HG03175 (cell line): Measurements from ENCODE around the gene ABR.

Experiments used
- ATAC-seq: cut with Tn5 transposase; IDR thresholded peaks from one replicate; pipeline ENCODE4 v1.9.1; 2021; ENCODE audit warnings: mild to moderate bottlenecking, moderate library complexity; ENCODE audit not compliant: unreplicated experiment

The ABR gene

DNA sequence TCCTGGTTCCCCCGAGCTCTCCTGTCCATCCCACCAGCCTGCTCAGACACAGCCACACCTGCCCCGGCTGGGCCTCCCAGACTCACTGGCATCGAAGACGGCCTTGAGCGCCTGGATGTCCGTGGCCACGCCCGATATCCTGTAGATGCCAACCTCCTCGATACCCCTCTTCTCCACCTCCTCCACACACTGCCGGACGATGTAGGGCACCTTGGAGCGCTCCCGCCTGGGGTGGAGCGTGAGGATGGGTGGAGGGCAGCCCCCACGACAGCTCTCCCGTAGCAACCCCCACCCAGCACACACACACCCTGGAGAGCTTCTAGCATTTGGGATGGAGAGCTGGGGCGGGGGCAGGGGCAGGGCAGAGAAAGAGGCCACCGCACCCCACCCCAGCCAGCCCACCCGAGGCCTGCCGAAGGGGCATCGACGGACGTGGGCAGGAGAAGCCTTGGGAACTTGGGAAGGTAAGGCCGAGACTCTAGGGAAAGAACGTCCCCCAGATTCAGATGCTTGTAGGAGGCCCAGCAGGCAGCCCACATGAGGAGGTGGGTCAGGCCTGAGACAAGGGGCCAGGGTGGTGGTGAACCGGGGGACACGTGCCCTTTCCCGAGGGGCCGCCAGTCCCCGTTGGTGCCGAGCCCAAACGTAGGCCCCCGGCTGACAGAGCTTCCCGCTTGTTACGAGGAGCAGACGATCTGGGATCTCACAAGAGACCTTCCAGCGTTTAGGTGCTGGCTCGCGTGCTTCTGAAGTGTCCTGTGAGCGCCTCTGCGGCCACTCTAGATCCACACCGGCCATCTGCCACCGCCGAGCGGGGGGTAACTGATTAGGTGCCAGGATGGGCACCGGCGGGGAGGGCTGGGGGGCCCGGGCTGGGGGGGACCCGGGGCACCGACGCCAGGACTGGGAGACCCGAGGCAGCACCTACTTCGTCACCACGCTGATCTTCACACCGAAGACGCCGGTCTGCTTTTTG is 167.7 kb downstream of the ABR start:
- ATAC-seq: no peak

DNA sequence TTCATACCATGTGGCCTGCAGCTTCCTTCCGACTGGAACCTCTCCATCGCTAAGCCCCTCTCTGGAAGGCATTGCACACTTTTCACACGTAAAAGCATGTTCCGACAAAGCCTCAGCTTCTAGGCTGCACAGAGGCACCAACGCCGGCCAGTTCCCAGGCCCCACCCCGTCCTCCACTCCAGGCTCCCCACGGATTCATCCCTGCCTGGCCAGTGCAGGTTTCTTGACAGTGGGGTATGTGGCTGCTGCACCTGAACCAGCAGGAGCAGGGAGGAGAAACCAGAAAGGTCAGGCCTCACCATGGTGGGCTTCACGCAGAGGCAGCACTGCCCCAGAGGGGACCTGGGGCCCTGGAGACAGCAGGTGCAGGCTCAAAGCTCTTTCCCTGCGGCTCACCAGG is 168.6 kb downstream of the ABR start:
- no peak for ATAC-seq

DNA sequence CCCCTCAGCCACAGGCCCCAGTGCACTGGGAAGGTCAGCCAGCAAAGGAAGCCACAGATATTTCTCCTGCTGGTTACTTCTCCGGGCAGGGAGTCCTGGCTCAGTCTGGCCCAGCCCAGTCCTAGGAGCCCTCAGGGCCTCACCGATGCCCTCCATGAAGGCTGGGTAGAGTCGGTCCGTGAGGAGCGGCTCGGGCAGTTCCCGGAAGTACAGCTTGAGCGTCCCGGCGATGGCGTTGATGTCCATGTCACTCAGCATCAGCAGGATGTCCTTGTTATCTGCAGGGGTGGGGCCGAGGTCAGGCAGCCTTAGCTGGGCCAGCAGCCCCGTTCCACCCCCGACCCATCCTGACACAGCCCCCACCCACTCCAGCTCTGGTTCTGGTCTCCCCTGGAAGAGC is 169.2 kb downstream of the ABR start:
- no peak for ATAC-seq

GRCh38 chr17:1010086-1010450 is 169.7 kb downstream of the ABR start:
- no peak for ATAC-seq

- no peak for ATAC-seq
These were observed 170.3 kb downstream of the ABR start for GRCh38 chr17:1009229-1010085.

DNA sequence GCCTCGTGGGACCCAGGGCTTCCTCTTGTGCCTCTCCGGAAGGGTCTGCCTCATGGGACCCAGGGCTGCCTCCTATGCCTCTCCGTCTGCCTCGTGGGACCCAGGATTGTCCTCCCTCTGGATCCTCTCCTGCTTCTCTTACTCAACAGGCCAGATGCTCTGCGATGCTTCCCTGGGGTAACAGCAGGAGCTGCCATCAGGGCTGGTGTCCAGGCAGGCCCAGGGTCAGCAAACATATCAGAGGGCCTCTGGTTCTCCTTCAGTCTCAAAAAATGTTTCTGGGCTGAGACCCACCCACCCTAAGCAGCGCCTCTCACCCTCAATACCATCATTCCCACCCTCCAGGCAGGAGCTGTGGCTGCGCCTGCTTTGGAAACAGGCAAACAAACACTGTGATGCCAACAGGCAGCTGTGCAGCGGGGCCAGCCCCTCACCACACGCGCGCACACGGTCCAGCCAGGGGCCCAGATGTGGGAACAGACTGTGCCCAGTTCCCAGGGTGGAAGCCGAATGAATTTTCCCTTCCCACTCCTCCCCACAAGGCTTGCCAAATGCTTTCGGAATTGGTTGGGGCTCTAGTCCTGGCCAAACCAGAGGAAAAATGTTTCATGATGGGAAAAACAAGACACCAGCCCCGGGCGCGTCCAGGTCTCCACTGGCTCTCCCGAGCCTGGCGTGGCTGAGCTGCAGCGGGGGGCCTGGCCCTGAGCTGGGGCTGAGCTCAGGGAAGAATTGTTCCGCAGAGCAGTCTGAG is 171.6 kb downstream of the ABR start:
- ATAC-seq: no peak

DNA sequence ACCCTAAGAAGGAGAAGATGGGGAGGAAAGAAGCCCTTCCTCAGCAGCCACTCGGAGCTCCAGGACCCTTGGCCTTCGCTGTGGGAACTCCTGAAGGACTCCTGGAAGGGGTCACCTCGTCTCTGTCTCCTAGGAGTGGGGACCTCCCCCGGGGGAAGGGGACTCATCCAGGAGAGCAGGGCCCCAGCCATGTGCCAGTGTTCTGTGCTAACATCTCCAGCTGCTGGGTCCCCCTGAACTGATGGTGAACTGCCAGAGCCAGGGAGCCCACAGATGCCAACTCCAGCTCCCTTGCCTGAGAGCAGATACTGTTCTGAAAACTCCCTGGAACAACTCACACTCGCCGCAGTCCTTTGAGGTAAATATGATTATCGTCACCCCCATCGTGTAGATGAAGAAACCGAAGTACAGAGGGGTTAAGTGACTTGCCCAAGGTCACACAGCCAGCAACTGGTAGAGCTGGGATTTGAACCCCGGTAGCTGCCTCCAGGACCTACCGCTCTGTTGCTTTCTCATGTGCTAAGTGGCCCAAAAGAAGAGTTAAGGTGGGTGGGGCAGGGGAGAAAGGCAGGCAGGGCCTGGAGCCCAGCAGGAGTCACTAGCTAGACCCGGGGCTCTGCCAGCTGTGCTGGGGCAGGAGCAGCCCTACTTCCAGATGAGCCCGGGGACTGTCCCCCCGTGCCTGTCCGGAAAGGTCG is 172.3 kb downstream of the ABR start:
- ATAC-seq: no peak

- no peak for ATAC-seq
These were observed 173.7 kb downstream of the ABR start for GRCh38 chr17:1006054-1006453.

- no peak for ATAC-seq
These were observed 174.3 kb downstream of the ABR start for GRCh38 chr17:1005361-1005946.

GRCh38 chr17:1004769-1005295 is 174.9 kb downstream of the ABR start:
- ATAC-seq: no peak

DNA sequence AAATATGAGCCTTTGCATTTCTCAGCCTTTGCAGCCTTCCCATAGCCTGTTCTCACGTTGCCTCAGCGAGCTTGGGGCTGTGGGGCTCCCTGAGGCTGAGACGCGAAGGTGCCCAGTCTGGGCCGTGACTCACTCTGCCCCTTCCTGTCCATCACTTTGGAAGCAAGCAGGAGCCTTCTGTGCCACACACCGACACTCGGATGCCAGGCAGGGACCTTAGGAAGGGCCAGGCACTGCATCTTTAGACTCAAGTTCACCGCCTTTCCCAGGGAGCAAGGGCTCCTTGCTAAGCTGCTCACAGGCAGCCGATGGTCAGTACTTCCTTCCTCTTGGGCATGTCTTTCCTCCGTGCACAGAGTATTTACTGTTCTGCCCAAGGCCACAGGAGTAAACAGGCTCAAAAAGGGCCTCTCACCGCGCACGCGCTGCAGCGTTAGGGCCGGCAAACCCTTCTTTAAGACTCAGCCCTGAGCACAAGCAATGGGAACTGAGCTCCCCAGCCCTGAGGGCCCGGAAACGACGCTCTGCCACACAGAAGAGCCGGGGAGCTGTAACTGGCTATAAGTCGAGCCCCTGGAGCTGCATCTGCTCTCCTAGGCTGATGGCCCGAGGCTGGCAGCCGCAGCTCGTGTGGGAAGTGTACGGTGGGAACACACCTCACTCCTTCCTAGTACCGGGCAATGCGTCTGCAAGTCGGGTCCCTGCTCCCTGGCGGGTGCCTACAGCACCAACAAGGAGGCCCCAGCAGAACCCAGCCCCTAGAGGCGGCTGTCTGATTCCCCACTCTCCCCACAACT is 175.6 kb downstream of the ABR start:
- ATAC-seq: no peak

DNA sequence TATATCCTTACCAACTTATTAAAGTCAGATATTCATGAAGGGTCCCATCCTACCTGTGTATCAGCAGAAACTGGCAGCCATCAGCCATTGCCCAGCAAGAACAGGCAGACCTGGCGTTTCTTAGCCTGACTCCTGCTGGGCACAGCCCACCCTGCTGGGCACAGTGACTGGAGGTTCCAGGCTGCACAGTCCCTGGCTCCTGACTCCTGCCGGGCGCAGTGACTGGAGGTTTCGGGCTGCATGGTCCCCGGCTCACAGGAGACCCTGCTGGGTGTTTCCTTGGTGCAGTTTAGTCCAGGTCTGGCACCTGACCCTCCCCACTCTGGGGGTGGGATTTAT is 176.2 kb downstream of the ABR start:
- no peak for ATAC-seq

DNA sequence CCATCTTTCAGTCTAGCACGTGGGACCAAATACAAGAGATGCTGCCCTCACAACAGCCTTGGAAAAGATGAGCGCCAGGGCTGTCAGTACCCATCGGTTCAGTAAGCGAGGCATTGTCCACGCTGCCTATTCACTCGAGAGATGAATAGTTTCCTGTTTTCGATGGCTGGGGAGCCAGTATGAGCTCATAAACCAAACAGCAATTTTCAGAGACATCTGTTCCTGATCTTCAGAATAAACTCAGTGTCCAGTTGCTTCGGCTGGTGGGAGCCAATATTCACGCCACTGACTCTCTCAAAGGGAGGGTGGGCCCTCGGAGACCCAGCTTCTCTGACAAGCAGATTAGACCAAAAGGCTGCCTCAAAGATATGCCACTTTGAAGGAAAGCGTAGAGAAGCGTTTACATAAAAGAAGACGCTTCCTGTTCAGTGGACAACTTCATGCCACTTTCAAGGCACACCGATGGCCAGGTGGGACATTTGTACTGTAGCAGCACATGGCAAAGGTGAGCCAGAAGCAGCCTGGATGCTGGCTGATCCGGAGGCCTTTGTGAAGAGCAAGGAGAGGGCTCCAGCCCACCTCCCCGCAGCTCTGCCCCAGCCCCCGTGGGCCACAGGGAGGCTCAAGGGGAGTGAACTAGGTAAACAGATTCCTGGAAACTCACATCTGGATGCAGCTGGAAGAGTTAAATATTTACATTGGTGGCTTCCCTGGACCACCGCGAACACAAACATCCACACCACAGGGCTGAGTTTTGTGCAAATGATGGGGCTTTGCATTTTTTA is 176.8 kb downstream of the ABR start:
- ATAC-seq: no peak

DNA sequence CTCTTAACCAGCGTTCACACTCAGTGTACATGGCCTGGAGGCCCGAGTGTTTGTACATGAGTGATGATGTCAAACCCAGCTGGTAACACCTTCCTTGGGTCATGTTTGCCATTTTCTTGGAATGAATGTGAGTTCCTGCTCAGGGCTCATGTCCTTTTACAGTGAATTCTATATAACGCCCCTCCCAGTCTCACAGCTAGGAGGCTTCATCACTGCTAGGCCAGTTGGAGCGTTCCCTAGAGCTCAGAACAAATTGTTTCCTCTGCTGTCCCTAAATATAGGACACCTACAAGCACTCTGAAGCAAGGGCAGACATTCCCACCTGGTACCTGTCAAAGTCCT is 177.4 kb downstream of the ABR start:
- ATAC-seq: no peak

DNA sequence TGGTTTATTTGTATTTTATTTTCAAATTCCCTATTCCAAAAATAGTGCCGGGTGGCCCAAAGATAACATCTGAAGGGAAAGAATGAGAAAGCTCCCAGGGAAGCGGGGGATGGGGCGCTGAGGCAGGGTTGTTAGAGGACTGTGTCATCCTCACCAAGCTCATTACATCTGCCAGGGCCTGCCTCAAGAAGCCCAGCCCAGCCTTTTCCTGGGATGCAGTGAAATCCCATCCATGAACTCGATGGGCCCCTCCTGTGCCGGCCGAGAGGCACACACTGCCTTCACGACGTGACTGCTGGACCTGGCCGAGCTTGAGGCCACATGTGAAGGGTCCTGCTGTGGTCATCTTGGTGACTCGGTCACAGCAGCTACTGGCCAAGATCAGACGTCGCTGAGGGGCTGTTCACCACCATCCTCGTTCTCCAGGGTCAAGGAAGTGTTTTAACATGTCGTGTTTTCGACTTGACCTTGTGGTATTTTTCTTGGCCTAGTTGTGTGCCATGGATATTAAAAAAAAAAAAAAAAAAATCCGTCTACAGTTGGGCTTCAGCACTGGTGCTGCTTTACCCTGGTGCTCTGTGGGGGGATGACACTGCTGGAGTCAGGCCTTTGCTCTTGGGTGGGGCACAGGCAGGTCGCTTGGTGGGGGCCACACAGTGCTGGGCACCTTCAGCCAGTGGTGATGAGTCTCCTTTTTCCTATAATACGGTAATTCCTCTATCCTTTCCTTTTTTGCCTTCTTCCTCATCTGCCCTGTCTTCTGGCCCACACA is 178.0 kb downstream of the ABR start:
- no peak for ATAC-seq

GRCh38 chr17:1000597-1001461 is 179.0 kb downstream of the ABR start:
- ATAC-seq: no peak

GRCh38 chr17:998111-998510 is 181.7 kb downstream of the ABR start:
- ATAC-seq: no peak
